GM06990 (cell line): ENCODE measurements around the gene NFIA.

Experiments
- DNase-seq: peaks from one replicate; pipeline ENCODE4 v3.0.0-alpha.2; 2011; ENCODE audit not compliant: insufficient read length; ENCODE audit errors: extremely low read depth
- H3K27me3 ChIP-seq: replicated peaks from 2 replicates; pipeline ENCODE4 v1.6.0; 2011; ENCODE audit warnings: low read length; ENCODE audit not compliant: control insufficient read depth, insufficient read depth
- H3K36me3 ChIP-seq: 2 replicates; pipeline ENCODE4 v1.5.1; 2011; ENCODE audit warnings: low read length; ENCODE audit not compliant: control insufficient read depth, insufficient read depth
- H3K4me3 ChIP-seq: replicated peaks from 2 replicates; pipeline ENCODE4 v1.5.1; 2011; ENCODE audit warnings: low read depth, mild to moderate bottlenecking, control low read depth, low read length
- TF ChIP-seq, protein P1 (sequence below): IDR thresholded peaks from 2 replicates; pipeline ENCODE4 v1.5.1; 2011; ENCODE audit warnings: low read length, control low read depth, mild to moderate bottlenecking, inconsistent platforms; ENCODE audit not compliant: insufficient read depth, poor library complexity, severe bottlenecking

NFIA gene

GRCh38 chr1:61330571-61330970 lies 248.2 kb downstream of the NFIA start:
- Histone ChIP-seq H3K36me3 (no peaks in the 10 kb centered on the region), H3K27me3 (no peaks in the 10 kb centered on the region; the same call in 1 of the 2 replicates), H3K4me3 (no peak overlapping the region)
- TF ChIP-seq, protein P1, sequence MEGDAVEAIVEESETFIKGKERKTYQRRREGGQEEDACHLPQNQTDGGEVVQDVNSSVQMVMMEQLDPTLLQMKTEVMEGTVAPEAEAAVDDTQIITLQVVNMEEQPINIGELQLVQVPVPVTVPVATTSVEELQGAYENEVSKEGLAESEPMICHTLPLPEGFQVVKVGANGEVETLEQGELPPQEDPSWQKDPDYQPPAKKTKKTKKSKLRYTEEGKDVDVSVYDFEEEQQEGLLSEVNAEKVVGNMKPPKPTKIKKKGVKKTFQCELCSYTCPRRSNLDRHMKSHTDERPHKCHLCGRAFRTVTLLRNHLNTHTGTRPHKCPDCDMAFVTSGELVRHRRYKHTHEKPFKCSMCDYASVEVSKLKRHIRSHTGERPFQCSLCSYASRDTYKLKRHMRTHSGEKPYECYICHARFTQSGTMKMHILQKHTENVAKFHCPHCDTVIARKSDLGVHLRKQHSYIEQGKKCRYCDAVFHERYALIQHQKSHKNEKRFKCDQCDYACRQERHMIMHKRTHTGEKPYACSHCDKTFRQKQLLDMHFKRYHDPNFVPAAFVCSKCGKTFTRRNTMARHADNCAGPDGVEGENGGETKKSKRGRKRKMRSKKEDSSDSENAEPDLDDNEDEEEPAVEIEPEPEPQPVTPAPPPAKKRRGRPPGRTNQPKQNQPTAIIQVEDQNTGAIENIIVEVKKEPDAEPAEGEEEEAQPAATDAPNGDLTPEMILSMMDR, result no peak
- no peak for DNase-seq

- H3K36me3 ChIP-seq, result no peaks in the 10 kb centered on the region
- DNase-seq, result peak; percentile 51
Observed at GRCh38 chr1:61332196-61332753, 249.9 kb downstream of the NFIA start.

DNA sequence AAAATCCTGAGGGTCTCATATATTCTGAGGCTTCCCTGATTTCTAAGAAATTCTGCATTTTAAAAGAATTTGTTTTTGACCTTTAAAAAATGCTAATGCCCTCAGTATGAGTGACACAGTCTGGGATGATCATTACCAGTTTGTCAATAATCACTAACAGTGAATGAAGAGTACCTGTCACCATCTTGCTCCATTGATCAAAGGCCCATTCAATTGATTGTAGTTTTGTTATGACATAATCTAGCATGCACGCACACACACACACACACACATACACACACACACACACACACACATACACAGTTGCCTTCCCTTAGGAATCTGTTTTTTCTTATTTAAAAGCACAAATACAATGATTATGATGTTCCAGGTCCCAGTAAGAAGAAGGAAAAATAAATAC lies 250.4 kb downstream of the NFIA start:
- DNase-seq, result no peak
- H3K4me3 ChIP-seq, result no peak overlapping the region
- TF ChIP-seq, protein P1, result no peak

More at GRCh38 chr1:61332196-61332753, 249.9 kb downstream of the NFIA start:
- Histone ChIP-seq H3K27me3 (no peaks in the 10 kb centered on the region), H3K4me3 (no peak overlapping the region)
- TF ChIP-seq, protein P1, result no peak

GRCh38 chr1:61334718-61335589 lies 252.6 kb downstream of the NFIA start:
- Histone ChIP-seq H3K36me3 (no peaks in the 10 kb centered on the region), H3K27me3 (no peaks in the 10 kb centered on the region), H3K4me3 (no peak overlapping the region)
- TF ChIP-seq, protein P1, result no peak
- DNase-seq, result no peak

More for the DNA sequence above, 250.4 kb downstream of the NFIA start:
- no peaks in the 10 kb centered on the region for H3K36me3 ChIP-seq
- H3K27me3 ChIP-seq, result no peaks in the 10 kb centered on the region

DNA sequence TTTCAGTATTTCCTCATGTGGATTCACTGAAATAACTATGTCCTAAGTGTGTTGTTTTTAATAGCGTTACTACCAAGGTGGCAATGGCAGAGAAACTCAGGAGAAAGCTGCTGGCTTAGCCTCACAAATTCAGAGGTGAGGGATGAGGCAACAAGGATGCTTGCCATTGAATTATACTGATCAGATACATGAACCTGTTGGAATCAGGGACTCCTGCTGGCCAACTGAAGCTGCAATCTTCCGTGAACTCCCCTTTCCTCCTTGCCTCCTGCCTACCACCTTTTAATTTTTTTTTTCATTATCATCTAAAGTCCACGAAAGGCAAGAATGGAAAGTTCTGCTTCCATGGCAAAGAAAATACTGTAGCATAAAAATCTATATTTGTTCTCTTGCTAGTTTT lies 254.7 kb downstream of the NFIA start:
- Histone ChIP-seq H3K27me3 (no peaks in the 10 kb centered on the region), H3K36me3 (no peaks in the 10 kb centered on the region), H3K4me3 (no peak overlapping the region)
- DNase-seq, result no peak
- TF ChIP-seq, protein P1, result no peak
